OCI-LY7 (cell line): ENCODE measurements around the gene ULK3.

ENCODE experiments used
- EZH2phosphoT487 ChIP-seq: fragments of 200-600 bp; sonication (generic); IDR thresholded peaks from 2 replicates; pipeline ENCODE4 v1.6.1; 2018; ENCODE audit warnings: low read depth, borderline replicate concordance, mild to moderate bottlenecking, mixed run types, antibody characterized with exemption, low read length, moderate library complexity, mixed read lengths
- TF ChIP-seq, protein P1 (sequence below): fragments of 200-600 bp; sonication (generic); conservative IDR thresholded peaks from 2 replicates; pipeline ENCODE4 v1.5.1; 2014; ENCODE audit warnings: mild to moderate bottlenecking, antibody characterized with exemption, low read length, moderate library complexity, mixed read lengths

DNA sequence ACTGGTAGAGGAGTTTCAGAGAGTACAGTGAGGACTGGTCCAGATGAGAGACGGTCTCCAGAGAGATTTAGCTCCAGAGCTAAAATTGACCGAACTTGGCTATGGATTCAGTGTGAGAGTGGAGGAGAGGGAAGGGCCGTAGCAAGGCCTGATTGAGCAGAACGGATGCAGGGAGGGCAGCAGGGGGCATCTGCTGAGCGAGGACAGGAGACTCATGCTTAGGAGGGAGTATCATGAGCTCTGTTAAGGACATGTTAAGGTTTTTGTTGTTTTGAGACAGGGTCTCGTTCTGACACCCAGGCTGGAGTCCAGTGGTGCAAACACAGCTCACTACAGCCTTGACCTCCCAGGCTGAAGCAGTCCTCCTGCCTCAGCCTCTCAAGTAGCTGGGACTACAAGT is 38.0 kb downstream of the ULK3 start:
- TF ChIP-seq, protein P1, sequence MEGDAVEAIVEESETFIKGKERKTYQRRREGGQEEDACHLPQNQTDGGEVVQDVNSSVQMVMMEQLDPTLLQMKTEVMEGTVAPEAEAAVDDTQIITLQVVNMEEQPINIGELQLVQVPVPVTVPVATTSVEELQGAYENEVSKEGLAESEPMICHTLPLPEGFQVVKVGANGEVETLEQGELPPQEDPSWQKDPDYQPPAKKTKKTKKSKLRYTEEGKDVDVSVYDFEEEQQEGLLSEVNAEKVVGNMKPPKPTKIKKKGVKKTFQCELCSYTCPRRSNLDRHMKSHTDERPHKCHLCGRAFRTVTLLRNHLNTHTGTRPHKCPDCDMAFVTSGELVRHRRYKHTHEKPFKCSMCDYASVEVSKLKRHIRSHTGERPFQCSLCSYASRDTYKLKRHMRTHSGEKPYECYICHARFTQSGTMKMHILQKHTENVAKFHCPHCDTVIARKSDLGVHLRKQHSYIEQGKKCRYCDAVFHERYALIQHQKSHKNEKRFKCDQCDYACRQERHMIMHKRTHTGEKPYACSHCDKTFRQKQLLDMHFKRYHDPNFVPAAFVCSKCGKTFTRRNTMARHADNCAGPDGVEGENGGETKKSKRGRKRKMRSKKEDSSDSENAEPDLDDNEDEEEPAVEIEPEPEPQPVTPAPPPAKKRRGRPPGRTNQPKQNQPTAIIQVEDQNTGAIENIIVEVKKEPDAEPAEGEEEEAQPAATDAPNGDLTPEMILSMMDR: no peak
- no peak for TF ChIP-seq EZH2phosphoT487
